ENCODE results near the gene PKDCC.

DNA sequence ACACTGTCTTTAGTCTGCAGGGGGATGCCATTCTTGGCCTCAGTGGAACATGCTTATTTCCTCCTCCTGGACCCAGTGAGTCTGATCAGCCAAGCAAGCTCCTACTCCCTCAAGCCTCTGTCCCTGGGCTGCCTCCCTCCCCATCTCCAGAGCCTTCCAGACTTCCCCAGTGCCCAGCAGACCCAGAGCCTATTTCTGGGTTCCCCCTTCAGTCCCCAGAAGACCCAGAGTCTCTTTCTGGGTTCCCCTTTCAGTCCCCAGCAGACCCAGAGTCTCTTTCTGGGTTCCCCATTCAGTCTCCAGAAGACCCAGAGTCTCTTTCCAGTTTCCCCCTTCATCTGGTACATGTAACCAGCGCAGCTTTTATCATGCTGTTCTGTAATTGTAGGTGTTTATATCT, 17.0 kb upstream of the PKDCC start:
- TF ChIP-seq MAFK (IDR thresholded peaks at IDR 0.05; ENCODE audit: low read depth, low read length): no peak
- TF ChIP-seq BCL11A (IDR thresholded peaks at IDR 0.05; ENCODE audit: low read depth in 2 of 2, low read length in 2 of 2): no peak
- TF ChIP-seq NRF1 (IDR thresholded peaks at IDR 0.05; ENCODE audit: low read depth, low read length): no peak
- no peak for TF ChIP-seq CTCF (IDR thresholded peaks at IDR 0.05; ENCODE audit: control extremely low read depth in 1 of 3, insufficient read depth in 1 of 3, low read depth in 1 of 3, low read length in 3 of 3)
- TF ChIP-seq, protein P1, sequence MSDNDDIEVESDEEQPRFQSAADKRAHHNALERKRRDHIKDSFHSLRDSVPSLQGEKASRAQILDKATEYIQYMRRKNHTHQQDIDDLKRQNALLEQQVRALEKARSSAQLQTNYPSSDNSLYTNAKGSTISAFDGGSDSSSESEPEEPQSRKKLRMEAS (IDR thresholded peaks at IDR 0.05): no peak
- TF ChIP-seq YY1 (IDR thresholded peaks at IDR 0.05; ENCODE audit: low read depth, low read length): no peak
- TF ChIP-seq, protein P2, sequence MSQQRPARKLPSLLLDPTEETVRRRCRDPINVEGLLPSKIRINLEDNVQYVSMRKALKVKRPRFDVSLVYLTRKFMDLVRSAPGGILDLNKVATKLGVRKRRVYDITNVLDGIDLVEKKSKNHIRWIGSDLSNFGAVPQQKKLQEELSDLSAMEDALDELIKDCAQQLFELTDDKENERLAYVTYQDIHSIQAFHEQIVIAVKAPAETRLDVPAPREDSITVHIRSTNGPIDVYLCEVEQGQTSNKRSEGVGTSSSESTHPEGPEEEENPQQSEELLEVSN (IDR thresholded peaks at IDR 0.05): no peak
- TF ChIP-seq, protein P3, sequence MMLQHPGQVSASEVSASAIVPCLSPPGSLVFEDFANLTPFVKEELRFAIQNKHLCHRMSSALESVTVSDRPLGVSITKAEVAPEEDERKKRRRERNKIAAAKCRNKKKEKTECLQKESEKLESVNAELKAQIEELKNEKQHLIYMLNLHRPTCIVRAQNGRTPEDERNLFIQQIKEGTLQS (IDR thresholded peaks at IDR 0.05; ENCODE audit: insufficient read depth, low read depth, low read length): no peak
- TF ChIP-seq CHD1 (IDR thresholded peaks at IDR 0.05; ENCODE audit: low read depth, low read length): no peak
- no peak for TF ChIP-seq GABPA (IDR thresholded peaks at IDR 0.05; ENCODE audit: borderline replicate concordance, insufficient read depth, low read length)
- no peak for TF ChIP-seq POLR2A (IDR thresholded peaks at IDR 0.05; ENCODE audit: control extremely low read depth in 1 of 2, low read depth in 2 of 2, low read length in 2 of 2)
- no peak for TF ChIP-seq EGR1 (IDR thresholded peaks at IDR 0.05; ENCODE audit: borderline replicate concordance, low read depth, low read length)
- TF ChIP-seq POLR2AphosphoS5 (IDR thresholded peaks at IDR 0.05; ENCODE audit: low read depth, low read length): no peak
